ENCODE data around the gene PEX11A.

DNA sequence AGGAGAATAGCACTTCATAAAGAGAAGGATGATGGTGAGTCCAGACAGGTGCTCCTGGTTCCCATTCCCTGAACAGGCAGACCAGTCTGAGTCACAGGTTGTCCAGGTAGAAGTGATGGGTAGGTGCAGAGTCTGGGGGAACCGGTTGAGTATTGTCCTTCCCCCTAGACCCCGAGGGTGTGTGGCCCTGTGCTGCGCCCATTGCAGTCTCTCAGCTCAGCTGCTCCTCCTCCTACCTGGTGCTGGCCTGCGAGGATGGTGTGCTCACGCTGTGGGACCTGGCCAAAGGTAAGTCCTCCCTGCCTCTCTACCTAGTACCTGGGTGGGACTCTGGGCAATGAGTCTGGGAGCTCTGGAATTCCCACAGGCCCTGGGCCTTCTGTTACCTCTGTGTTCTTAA, 40.7 kb upstream of the PEX11A start:
- TF ChIP-seq, protein P1, sequence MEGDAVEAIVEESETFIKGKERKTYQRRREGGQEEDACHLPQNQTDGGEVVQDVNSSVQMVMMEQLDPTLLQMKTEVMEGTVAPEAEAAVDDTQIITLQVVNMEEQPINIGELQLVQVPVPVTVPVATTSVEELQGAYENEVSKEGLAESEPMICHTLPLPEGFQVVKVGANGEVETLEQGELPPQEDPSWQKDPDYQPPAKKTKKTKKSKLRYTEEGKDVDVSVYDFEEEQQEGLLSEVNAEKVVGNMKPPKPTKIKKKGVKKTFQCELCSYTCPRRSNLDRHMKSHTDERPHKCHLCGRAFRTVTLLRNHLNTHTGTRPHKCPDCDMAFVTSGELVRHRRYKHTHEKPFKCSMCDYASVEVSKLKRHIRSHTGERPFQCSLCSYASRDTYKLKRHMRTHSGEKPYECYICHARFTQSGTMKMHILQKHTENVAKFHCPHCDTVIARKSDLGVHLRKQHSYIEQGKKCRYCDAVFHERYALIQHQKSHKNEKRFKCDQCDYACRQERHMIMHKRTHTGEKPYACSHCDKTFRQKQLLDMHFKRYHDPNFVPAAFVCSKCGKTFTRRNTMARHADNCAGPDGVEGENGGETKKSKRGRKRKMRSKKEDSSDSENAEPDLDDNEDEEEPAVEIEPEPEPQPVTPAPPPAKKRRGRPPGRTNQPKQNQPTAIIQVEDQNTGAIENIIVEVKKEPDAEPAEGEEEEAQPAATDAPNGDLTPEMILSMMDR (IDR thresholded peaks at IDR 0.05), result no peak
- TF ChIP-seq POLR2A (IDR thresholded peaks at IDR 0.05), result no peak
- TF ChIP-seq POLR2AphosphoS5 (IDR thresholded peaks at IDR 0.05), result no peak

Data from breast epithelium (tissue), 3 donors.